Common myeloid progenitor, CD34-positive (primary cell): Measurements from ENCODE around the gene ABHD17C.

Source experiments
- CTCF ChIA-PET: fragments of 350-600 bp; sonication (Branson Sonifier 250); formaldehyde crosslinking; loops from one replicate; lab custom pipeline; 2021; ENCODE audit warnings: antibody characterized with exemption; lab: Charles Lee
- POLR2A ChIA-PET: fragments of 350-600 bp; sonication (Branson Sonifier 250); formaldehyde crosslinking; loops from one replicate; lab custom pipeline; 2021; ENCODE audit warnings: antibody characterized with exemption; lab: Charles Lee
- DNase-seq, 3 donors: peaks; one replicate each; pipeline versions ENCODE4 v3.0.0 to v3.0.0-alpha.2; 2013
- H3K27ac ChIP-seq, 2 experiments: 1 replicate in 1 of 2; 2 replicates in 1 of 2; pipeline ENCODE4 v1.7.0; 2013; ENCODE audit warnings: inconsistent platforms in 2 of 2, low read length in 2 of 2, mild to moderate bottlenecking in 2 of 2, low read depth in 1 of 2, moderate library complexity in 1 of 2; ENCODE audit not compliant: severe bottlenecking in 2 of 2, insufficient read depth in 1 of 2, poor library complexity in 1 of 2
- H3K27me3 ChIP-seq, 5 experiments: replicated peaks in 2 of 5; 1 replicate in 3 of 5; 2 replicates in 2 of 5; pipeline versions ENCODE4 v1.6.1 to v1.7.0; 2013; ENCODE audit warnings: low read length in 4 of 5, mild to moderate bottlenecking in 2 of 5, moderate library complexity in 2 of 5, inconsistent platforms in 1 of 5; ENCODE audit not compliant: insufficient read depth in 5 of 5, control insufficient read depth in 4 of 5
- H3K36me3 ChIP-seq, 4 experiments: 1 replicate in 2 of 4; 2 replicates in 2 of 4; pipeline versions ENCODE4 v1.6.1 to v1.7.0; 2013; ENCODE audit warnings: low read length in 3 of 4, control low read depth in 1 of 4, mild to moderate bottlenecking in 1 of 4; ENCODE audit not compliant: control insufficient read depth in 4 of 4, insufficient read depth in 4 of 4
- H3K4me1 ChIP-seq, 4 experiments: 1 replicate in 3 of 4; 2 replicates in 1 of 4; pipeline versions ENCODE4 v1.6.1 to v1.7.1; 2013; ENCODE audit warnings: low read length in 3 of 4, mild to moderate bottlenecking in 3 of 4, control low read depth in 1 of 4, inconsistent platforms in 1 of 4, moderate library complexity in 1 of 4; ENCODE audit not compliant: control insufficient read depth in 4 of 4, insufficient read depth in 4 of 4; ENCODE audit errors: control extremely low read depth in 1 of 4
- H3K4me3 ChIP-seq, 7 experiments: 1 replicate in 4 of 7; 2 replicates in 3 of 7; pipeline versions ENCODE4 v1.5.1 to v1.7.0; 2013; ENCODE audit warnings: mild to moderate bottlenecking in 7 of 7, low read length in 6 of 7, moderate library complexity in 6 of 7, inconsistent platforms in 2 of 7, low read depth in 2 of 7, control low read depth in 1 of 7; ENCODE audit not compliant: insufficient read depth in 4 of 7, control insufficient read depth in 1 of 7; ENCODE audit errors: extremely low read depth in 1 of 7
- H3K9me3 ChIP-seq, 5 experiments: 1 replicate in 4 of 5; 2 replicates in 1 of 5; pipeline versions ENCODE4 v1.6.1 to v1.7.1; 2013; ENCODE audit warnings: low read length in 4 of 5, mild to moderate bottlenecking in 2 of 5, inconsistent platforms in 1 of 5, low read depth in 1 of 5, moderate library complexity in 1 of 5; ENCODE audit not compliant: control insufficient read depth in 4 of 5, insufficient read depth in 2 of 5; ENCODE audit errors: control extremely low read depth in 1 of 5
- WGBS: methylation state at CpG from one replicate; pipeline ENCODE4 v1.1.5; 2013; ENCODE audit not compliant: insufficient coverage; 5-methylcytosine and 5-hydroxymethylcytosine counted together

Gene ABHD17C

GRCh38 chr15:80778621-80778963, 83.5 kb downstream of the ABHD17C start:
- Histone ChIP-seq H3K36me3 (no peaks in the 10 kb centered on the region), H3K9me3 (no peaks in the 10 kb centered on the region), H3K4me1 (peaks cover 3 to 49% (median 36%) of the 10 kb centered on the region in 4 experiments), H3K4me3 (peak overlapping the region in 3 of 7 experiments; percentile 44 to 68 (median 58)), H3K27me3 (peaks cover 0 to 52% (median 28%) of the 10 kb centered on the region in 5 experiments), H3K27ac (no peak overlapping the region)
- no peak for DNase-seq
- POLR2A ChIA-PET, result no interaction called here
- CTCF ChIA-PET, result interaction anchor here (1.0 to 4.7 kb wide), 10 partner anchors 11 to 591 kb away, joined by 3 to 57 read pairs (median 5); no protein-coding TSS in a partner anchor
- 64% methylated on average over 4 of the region's 7 CpGs for WGBS

- POLR2A ChIA-PET, result interaction anchor here (1.0 kb wide), 1 partner anchor 211 kb away, joined by 4 read pairs; no protein-coding TSS in a partner anchor
These were observed 84.0 kb downstream of the ABHD17C start, which contains the start of gene CEMIP for GRCh38 chr15:80778964-80779657. CEMIP (plus strand) TSS chr15:80779370; CDS start chr15:80873880, 94,510 bp downstream.

GRCh38 chr15:80779658-80780415, 84.7 kb downstream of the ABHD17C start:
- H3K4me1 ChIP-seq, result peaks cover 3 to 44% (median 36%) of the 10 kb centered on the region in 4 experiments
- H3K27ac ChIP-seq, result no peak overlapping the region
- H3K27me3 ChIP-seq, result peaks cover 0 to 59% (median 37%) of the 10 kb centered on the region in 5 experiments
- POLR2A ChIA-PET, result interaction anchor here (1.0 kb wide), 1 partner anchor 212 kb away, joined by 4 read pairs; no protein-coding TSS in a partner anchor
- no peaks in the 10 kb centered on the region for H3K9me3 ChIP-seq
- 2% methylated on average over 45 of the region's 45 CpGs for WGBS
- DNase-seq, result peak in 1 of 3 donors; percentile 19
- CTCF ChIA-PET, result interaction anchor here (0.6 to 4.0 kb wide), 22 partner anchors 11 to 590 kb away, joined by 3 to 27 read pairs (median 3); no protein-coding TSS in a partner anchor
- H3K4me3 ChIP-seq, result peak overlapping the region in 6 of 7 experiments; percentile 30 to 68 (median 46)
- no peaks in the 10 kb centered on the region for H3K36me3 ChIP-seq

More at GRCh38 chr15:80778964-80779657, 84.0 kb downstream of the ABHD17C start, which contains the start of gene CEMIP:
- peak within 1 kb of the TSS in 6 of 7 experiments; percentile 30 to 68 (median 46) for H3K4me3 ChIP-seq
- CTCF ChIA-PET, result interaction anchor here (0.6 to 4.0 kb wide), 20 partner anchors 11 to 590 kb away, joined by 3 to 27 read pairs (median 3); no protein-coding TSS in a partner anchor
- H3K9me3 ChIP-seq, result no peaks in the 10 kb centered on the region
- H3K36me3 ChIP-seq, result no peaks in the 10 kb centered on the region
- peak; percentile 71 to 79 (median 78) for DNase-seq
- H3K27me3 ChIP-seq, result peaks cover 0 to 56% (median 32%) of the 10 kb centered on the region in 5 experiments
- WGBS, result under 1% methylated on average over 72 of the region's 75 CpGs
- peaks cover 3 to 47% (median 36%) of the 10 kb centered on the region in 4 experiments for H3K4me1 ChIP-seq
- H3K27ac ChIP-seq, result no peak within 1 kb of the TSS

GRCh38 chr15:80780416-80781221, 85.5 kb downstream of the ABHD17C start:
- DNase-seq, result peak; percentile 46 to 81 (median 79)

GRCh38 chr15:80783260-80783659, 88.2 kb downstream of the ABHD17C start:
- ChIA-PET POLR2A (no interaction called here), CTCF (interaction anchor here (0.8 to 2.2 kb wide), 2 partner anchors 71 to 216 kb away, joined by 3 to 10 read pairs; no protein-coding TSS in a partner anchor)
- Histone ChIP-seq H3K4me3 (no peak overlapping the region), H3K9me3 (no peaks in the 10 kb centered on the region), H3K4me1 (peaks cover 1 to 25% (median 20%) of the 10 kb centered on the region in 4 experiments), H3K27me3 (peaks cover 0 to 53% (median 43%) of the 10 kb centered on the region in 5 experiments), H3K27ac (no peak overlapping the region), H3K36me3 (no peaks in the 10 kb centered on the region)
- no peak for DNase-seq

More at GRCh38 chr15:80780416-80781221, 85.5 kb downstream of the ABHD17C start:
- Histone ChIP-seq H3K27me3 (peaks cover 0 to 59% (median 38%) of the 10 kb centered on the region in 5 experiments), H3K4me3 (peak overlapping the region in 5 of 7 experiments; percentile 9 to 68 (median 41)), H3K36me3 (no peaks in the 10 kb centered on the region), H3K9me3 (no peaks in the 10 kb centered on the region), H3K4me1 (peaks cover 3 to 44% (median 36%) of the 10 kb centered on the region in 4 experiments), H3K27ac (no peak overlapping the region)
- ChIA-PET POLR2A (no interaction called here), CTCF (interaction anchor here (0.7 to 4.0 kb wide), 10 partner anchors 13 to 333 kb away, joined by 3 to 27 read pairs (median 4); no protein-coding TSS in a partner anchor)
- 2% methylated on average over 37 of the region's 40 CpGs for WGBS

- no peak overlapping the region for H3K4me3 ChIP-seq
- CTCF ChIA-PET, result interaction anchor here (0.6 to 1.9 kb wide), 2 partner anchors 8 to 335 kb away, joined by 3 to 6 read pairs; no protein-coding TSS in a partner anchor
- no peaks in the 10 kb centered on the region for H3K36me3 ChIP-seq
- POLR2A ChIA-PET, result no interaction called here
- H3K9me3 ChIP-seq, result no peaks in the 10 kb centered on the region
- WGBS, result 94% methylated on average over 5 of the region's 5 CpGs
- H3K27ac ChIP-seq, result no peak overlapping the region
- peaks cover 0 to 38% (median 27%) of the 10 kb centered on the region in 5 experiments for H3K27me3 ChIP-seq
- peaks cover 0 to 6% (median 3%) of the 10 kb centered on the region in 4 experiments for H3K4me1 ChIP-seq
- no peak for DNase-seq
These were observed 90.2 kb downstream of the ABHD17C start for GRCh38 chr15:80785335-80785734.
